Stimulated activated naive CD8-positive, alpha-beta T cell treated with anti-CD3 and anti-CD28 coated beads, Interleukin-15, Interleukin-2, amounts not matched to agents 100 ng/mL and 50 ng/mL, for 24 hours (primary cell): Measurements from ENCODE around the gene REEP6.

Source experiments
- H3K27ac Mint-ChIP-seq: one replicate; pipeline ENCODE4 v1.8.0; 2021; ENCODE audit warnings: mild to moderate bottlenecking, mixed read lengths
- H3K27me3 Mint-ChIP-seq: one replicate; pipeline ENCODE4 v1.8.0; 2021; ENCODE audit warnings: mixed read lengths
- H3K36me3 Mint-ChIP-seq: one replicate; pipeline ENCODE4 v1.8.0; 2021; ENCODE audit warnings: low read depth, mixed read lengths
- H3K4me1 Mint-ChIP-seq: one replicate; pipeline ENCODE4 v1.8.0; 2021; ENCODE audit warnings: low read depth, mixed read lengths
- H3K4me3 Mint-ChIP-seq: one replicate; pipeline ENCODE4 v1.8.0; 2021; ENCODE audit warnings: mild to moderate bottlenecking, mixed read lengths
- H3K9me3 Mint-ChIP-seq: one replicate; pipeline ENCODE4 v1.8.0; 2021; ENCODE audit warnings: mixed read lengths

Gene REEP6

GRCh38 chr19:1453525-1454364 is 37.2 kb upstream of the REEP6 start:
- no peaks in the 10 kb centered on the region for H3K36me3 Mint-ChIP-seq
- H3K4me1 Mint-ChIP-seq: peaks cover 17% of the 10 kb centered on the region
- no peak overlapping the region for H3K4me3 Mint-ChIP-seq
- peaks cover 57% of the 10 kb centered on the region for H3K27me3 Mint-ChIP-seq
- H3K9me3 Mint-ChIP-seq: no peaks in the 10 kb centered on the region
- H3K27ac Mint-ChIP-seq: no peak overlapping the region

GRCh38 chr19:1455002-1455335 is 36.0 kb upstream of the REEP6 start:
- Mint-ChIP-seq H3K9me3 (no peaks in the 10 kb centered on the region), H3K36me3 (no peaks in the 10 kb centered on the region), H3K27ac (no peak overlapping the region), H3K4me3 (no peak overlapping the region), H3K4me1 (peaks cover 13% of the 10 kb centered on the region), H3K27me3 (peaks cover 51% of the 10 kb centered on the region)

- Mint-ChIP-seq H3K27me3 (peaks cover 48% of the 10 kb centered on the region), H3K4me1 (peaks cover 13% of the 10 kb centered on the region), H3K4me3 (no peak overlapping the region), H3K9me3 (no peaks in the 10 kb centered on the region), H3K36me3 (no peaks in the 10 kb centered on the region), H3K27ac (no peak overlapping the region)
Measured at GRCh38 chr19:1455336-1456120, 35.5 kb upstream of the REEP6 start.

- Mint-ChIP-seq H3K4me3 (no peak overlapping the region), H3K9me3 (no peaks in the 10 kb centered on the region), H3K27ac (no peak overlapping the region), H3K4me1 (peaks cover 10% of the 10 kb centered on the region), H3K27me3 (peaks cover 40% of the 10 kb centered on the region), H3K36me3 (no peaks in the 10 kb centered on the region)
Measured at GRCh38 chr19:1456121-1456900, 34.7 kb upstream of the REEP6 start.

GRCh38 chr19:1457031-1457739 is 33.8 kb upstream of the REEP6 start:
- Mint-ChIP-seq H3K9me3 (no peaks in the 10 kb centered on the region), H3K36me3 (no peaks in the 10 kb centered on the region), H3K27ac (no peak overlapping the region), H3K27me3 (peaks cover 35% of the 10 kb centered on the region), H3K4me3 (no peak overlapping the region), H3K4me1 (peaks cover 10% of the 10 kb centered on the region)

- no peaks in the 10 kb centered on the region for H3K36me3 Mint-ChIP-seq
- H3K4me3 Mint-ChIP-seq: no peak overlapping the region
- no peak overlapping the region for H3K27ac Mint-ChIP-seq
- H3K27me3 Mint-ChIP-seq: peaks cover 33% of the 10 kb centered on the region
- H3K4me1 Mint-ChIP-seq: peaks cover 10% of the 10 kb centered on the region
- no peaks in the 10 kb centered on the region for H3K9me3 Mint-ChIP-seq
Measured at GRCh38 chr19:1457892-1458291, 33.1 kb upstream of the REEP6 start.

GRCh38 chr19:1459479-1459878 is 31.5 kb upstream of the REEP6 start:
- H3K4me1 Mint-ChIP-seq: peaks cover 7% of the 10 kb centered on the region
- no peaks in the 10 kb centered on the region for H3K36me3 Mint-ChIP-seq
- H3K9me3 Mint-ChIP-seq: no peaks in the 10 kb centered on the region
- peaks cover 25% of the 10 kb centered on the region for H3K27me3 Mint-ChIP-seq
- H3K4me3 Mint-ChIP-seq: no peak overlapping the region
- H3K27ac Mint-ChIP-seq: no peak overlapping the region

- no peaks in the 10 kb centered on the region for H3K36me3 Mint-ChIP-seq
- H3K4me1 Mint-ChIP-seq: peaks cover 6% of the 10 kb centered on the region
- peaks cover 22% of the 10 kb centered on the region for H3K27me3 Mint-ChIP-seq
- H3K27ac Mint-ChIP-seq: no peak overlapping the region
- H3K9me3 Mint-ChIP-seq: no peaks in the 10 kb centered on the region
- no peak overlapping the region for H3K4me3 Mint-ChIP-seq
Measured at GRCh38 chr19:1460033-1460995, 30.7 kb upstream of the REEP6 start.

GRCh38 chr19:1461862-1462261 is 29.1 kb upstream of the REEP6 start:
- Mint-ChIP-seq H3K4me3 (no peak overlapping the region), H3K27ac (no peak overlapping the region), H3K4me1 (peaks cover 4% of the 10 kb centered on the region), H3K9me3 (no peaks in the 10 kb centered on the region), H3K36me3 (no peaks in the 10 kb centered on the region), H3K27me3 (peaks cover 16% of the 10 kb centered on the region)

GRCh38 chr19:1465191-1466016 is 25.6 kb upstream of the REEP6 start:
- no peaks in the 10 kb centered on the region for H3K36me3 Mint-ChIP-seq

GRCh38 chr19:1466018-1466460 is 24.9 kb upstream of the REEP6 start:
- Mint-ChIP-seq H3K4me3 (no peak overlapping the region), H3K27ac (no peak overlapping the region), H3K4me1 (peaks cover 8% of the 10 kb centered on the region), H3K27me3 (no peaks in the 10 kb centered on the region), H3K9me3 (no peaks in the 10 kb centered on the region), H3K36me3 (no peaks in the 10 kb centered on the region)

More at GRCh38 chr19:1465191-1466016, 25.6 kb upstream of the REEP6 start:
- Mint-ChIP-seq H3K27ac (no peak overlapping the region), H3K4me1 (peaks cover 7% of the 10 kb centered on the region), H3K27me3 (no peaks in the 10 kb centered on the region), H3K9me3 (no peaks in the 10 kb centered on the region), H3K4me3 (no peak overlapping the region)

GRCh38 chr19:1466461-1467214 is 24.3 kb upstream of the REEP6 start:
- H3K36me3 Mint-ChIP-seq: no peaks in the 10 kb centered on the region
- no peaks in the 10 kb centered on the region for H3K9me3 Mint-ChIP-seq
- H3K4me3 Mint-ChIP-seq: no peak overlapping the region
- H3K27ac Mint-ChIP-seq: no peak overlapping the region
- H3K4me1 Mint-ChIP-seq: peaks cover 11% of the 10 kb centered on the region
- no peaks in the 10 kb centered on the region for H3K27me3 Mint-ChIP-seq
